ENCODE results near the gene COL2A1. TPM values are rescaled to one million over a fixed set of nuclear protein-coding genes. Genes with fewer than 3 reads are reported as not detected.

The COL2A1 gene
- total RNA-seq, 1 experiment from 2014 or later, result not detected

DNA sequence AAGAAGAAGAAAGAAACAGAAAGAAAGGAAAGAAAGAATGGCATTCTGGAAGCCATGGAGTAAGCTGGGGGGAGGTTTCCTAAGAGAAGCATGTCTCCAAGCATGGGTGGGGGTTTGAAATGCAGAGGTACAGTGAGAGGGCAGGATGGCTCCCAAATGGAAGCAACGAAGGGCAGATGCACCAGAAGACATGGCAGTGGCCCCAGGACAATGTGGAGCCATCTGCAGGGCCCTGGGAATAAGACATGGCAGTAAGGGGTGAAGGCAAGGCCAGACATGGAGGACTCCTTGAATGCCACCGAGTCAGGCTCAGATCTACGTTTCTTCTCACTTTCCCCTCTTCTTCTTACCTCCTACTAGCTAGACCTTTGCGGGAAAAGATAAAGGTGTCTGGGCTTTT, 4.7 kb upstream of the COL2A1 start:
- no peaks in the 10 kb centered on the region for H3K9me3 ChIP-seq (ENCODE audit: insufficient read depth, low read depth)
- no peak overlapping the region for H3K4me3 ChIP-seq
- H3K79me2 ChIP-seq (ENCODE audit: low read depth), result no peaks in the 10 kb centered on the region
- BruUV-seq (replicated peaks), result no TSS peak
- ChIA-PET POLR2A (ENCODE audit: unreplicated experiment) (no interaction called here), CTCF (no interaction called here)
- H4K20me1 ChIP-seq (ENCODE audit: insufficient read depth), result no peaks in the 10 kb centered on the region
- TF ChIP-seq, protein P1, sequence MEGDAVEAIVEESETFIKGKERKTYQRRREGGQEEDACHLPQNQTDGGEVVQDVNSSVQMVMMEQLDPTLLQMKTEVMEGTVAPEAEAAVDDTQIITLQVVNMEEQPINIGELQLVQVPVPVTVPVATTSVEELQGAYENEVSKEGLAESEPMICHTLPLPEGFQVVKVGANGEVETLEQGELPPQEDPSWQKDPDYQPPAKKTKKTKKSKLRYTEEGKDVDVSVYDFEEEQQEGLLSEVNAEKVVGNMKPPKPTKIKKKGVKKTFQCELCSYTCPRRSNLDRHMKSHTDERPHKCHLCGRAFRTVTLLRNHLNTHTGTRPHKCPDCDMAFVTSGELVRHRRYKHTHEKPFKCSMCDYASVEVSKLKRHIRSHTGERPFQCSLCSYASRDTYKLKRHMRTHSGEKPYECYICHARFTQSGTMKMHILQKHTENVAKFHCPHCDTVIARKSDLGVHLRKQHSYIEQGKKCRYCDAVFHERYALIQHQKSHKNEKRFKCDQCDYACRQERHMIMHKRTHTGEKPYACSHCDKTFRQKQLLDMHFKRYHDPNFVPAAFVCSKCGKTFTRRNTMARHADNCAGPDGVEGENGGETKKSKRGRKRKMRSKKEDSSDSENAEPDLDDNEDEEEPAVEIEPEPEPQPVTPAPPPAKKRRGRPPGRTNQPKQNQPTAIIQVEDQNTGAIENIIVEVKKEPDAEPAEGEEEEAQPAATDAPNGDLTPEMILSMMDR (conservative IDR thresholded peaks at IDR 0.05), result no peak
- TF ChIP-seq EZH2 (IDR thresholded peaks at IDR 0.05; ENCODE audit: low read depth), result no peak
- no peak overlapping the region for H3K27ac ChIP-seq
- no peaks in the 10 kb centered on the region for H3K36me3 ChIP-seq (ENCODE audit: low read depth)
- no peaks in the 10 kb centered on the region for H3F3A ChIP-seq (ENCODE audit: insufficient read depth, low read depth)
- H3K4me1 ChIP-seq (replicated peaks; ENCODE audit: insufficient read depth), result no peaks in the 10 kb centered on the region
- H3K4me2 ChIP-seq, result no peak overlapping the region
- peaks cover 93% of the 10 kb centered on the region for H3K27me3 ChIP-seq (ENCODE audit: insufficient read depth, low read depth)
- no peak for DNase-seq
- H2AFZ ChIP-seq, result no peak overlapping the region
- H3K9me2 ChIP-seq (ENCODE audit: insufficient read depth), result no peaks in the 10 kb centered on the region
- intact Hi-C loops (cut with micrococcal nuclease; ENCODE audit: unreplicated experiment), result no loop called here

DNA sequence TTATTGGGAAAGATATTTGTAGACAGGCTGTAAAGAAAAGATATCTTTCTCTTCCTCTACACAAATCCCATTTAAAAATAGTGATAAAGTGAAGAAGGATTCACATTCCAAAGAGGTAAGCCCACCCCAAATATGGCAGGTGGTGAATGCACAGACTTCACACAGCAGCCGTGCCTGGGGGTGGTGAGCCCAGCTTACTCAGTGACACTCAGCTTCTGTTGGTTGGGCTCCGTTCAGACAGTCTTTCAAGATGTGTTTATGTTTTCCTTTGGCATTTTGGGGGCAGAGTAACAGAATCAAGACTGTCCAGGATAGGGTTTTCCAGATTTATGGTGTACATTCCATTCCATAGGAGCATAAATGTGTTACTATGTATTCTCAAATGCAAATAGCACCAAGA, 4.1 kb upstream of the COL2A1 start:
- H3K36me3 ChIP-seq (ENCODE audit: low read depth), result no peaks in the 10 kb centered on the region
- no peak overlapping the region for H2AFZ ChIP-seq
- TF ChIP-seq, protein P1 (conservative IDR thresholded peaks at IDR 0.05), result no peak
- TF ChIP-seq EZH2 (IDR thresholded peaks at IDR 0.05; ENCODE audit: low read depth), result no peak
- no peaks in the 10 kb centered on the region for H3K79me2 ChIP-seq (ENCODE audit: low read depth)
- peaks cover 93% of the 10 kb centered on the region for H3K27me3 ChIP-seq (ENCODE audit: insufficient read depth, low read depth)
- no peaks in the 10 kb centered on the region for H3K9me3 ChIP-seq (ENCODE audit: insufficient read depth, low read depth)
- POLR2A ChIA-PET (ENCODE audit: unreplicated experiment), result no interaction called here
- no peaks in the 10 kb centered on the region for H3K4me1 ChIP-seq (replicated peaks; ENCODE audit: insufficient read depth)
- H3F3A ChIP-seq (ENCODE audit: insufficient read depth, low read depth), result no peaks in the 10 kb centered on the region
- no peaks in the 10 kb centered on the region for H4K20me1 ChIP-seq (ENCODE audit: insufficient read depth)
- H3K4me3 ChIP-seq, result no peak overlapping the region
- CTCF ChIA-PET, result interaction anchor here (0.6 kb wide), 1 partner anchor 123 kb away, joined by 4 read pairs; no protein-coding TSS in a partner anchor
- H3K9me2 ChIP-seq (ENCODE audit: insufficient read depth), result no peaks in the 10 kb centered on the region
- BruUV-seq (replicated peaks), result no TSS peak
- H3K4me2 ChIP-seq, result no peak overlapping the region
- no peak for DNase-seq
- H3K27ac ChIP-seq, result no peak overlapping the region
- intact Hi-C loops (cut with micrococcal nuclease; ENCODE audit: unreplicated experiment), result no loop called here

GRCh38 chr12:48007206-48007605, 2.9 kb upstream of the COL2A1 start:
- H3K4me1 ChIP-seq (replicated peaks; ENCODE audit: insufficient read depth), result no peaks in the 10 kb centered on the region
- no peaks in the 10 kb centered on the region for H3K9me2 ChIP-seq (ENCODE audit: insufficient read depth)
- H3K79me2 ChIP-seq (ENCODE audit: low read depth), result no peaks in the 10 kb centered on the region
- CTCF ChIA-PET, result no interaction called here
- no peaks in the 10 kb centered on the region for H4K20me1 ChIP-seq (ENCODE audit: insufficient read depth)
- H3K9me3 ChIP-seq (ENCODE audit: insufficient read depth, low read depth), result no peaks in the 10 kb centered on the region
- H3K36me3 ChIP-seq (ENCODE audit: low read depth), result no peaks in the 10 kb centered on the region
- TF ChIP-seq, protein P1 (conservative IDR thresholded peaks at IDR 0.05), result no peak
- no peak for TF ChIP-seq EZH2 (IDR thresholded peaks at IDR 0.05; ENCODE audit: low read depth)
- H3K4me3 ChIP-seq, result no peak overlapping the region
- H3K4me2 ChIP-seq, result no peak overlapping the region
- DNase-seq, result no peak
- H3K27me3 ChIP-seq (ENCODE audit: insufficient read depth, low read depth), result peaks cover 93% of the 10 kb centered on the region
- intact Hi-C loops (cut with micrococcal nuclease; ENCODE audit: unreplicated experiment), result no loop called here
- H3K27ac ChIP-seq, result no peak overlapping the region
- no TSS peak for BruUV-seq (replicated peaks)
- POLR2A ChIA-PET (ENCODE audit: unreplicated experiment), result no interaction called here
- H2AFZ ChIP-seq, result no peak overlapping the region
- no peaks in the 10 kb centered on the region for H3F3A ChIP-seq (ENCODE audit: insufficient read depth, low read depth)

Measured in PC-9 (cell line).